WTC11 (cell line): ENCODE measurements around the gene MTARC1. TPM values are rescaled to one million over a fixed set of nuclear protein-coding genes. Genes with fewer than 3 reads are reported as not detected.

Experiments used
- ATAC-seq: fragments of 200-7000 bp; cut with Tn5 transposase; 2 replicates; pipeline ENCODE4 v1.10.0; 2021; ENCODE audit warnings: mild to moderate bottlenecking, moderate library complexity
- CTCF ChIA-PET: fragments of 300-600 bp; sonication (Branson Sonifier 250); formaldehyde crosslinking; loops from one replicate; lab custom pipeline; 2021; ENCODE audit warnings: antibody characterized with exemption; lab: Charles Lee
- POLR2A ChIA-PET: fragments of 350-600 bp; sonication (Branson Sonifier 250); formaldehyde crosslinking; loops from one replicate; lab custom pipeline; 2021; ENCODE audit warnings: antibody characterized with exemption; lab: Charles Lee
- DNase-seq: peaks from one replicate; pipeline ENCODE4 v3.0.0; 2021; ENCODE audit warnings: low spot score
- H3K27ac Mint-ChIP-seq: 2 replicates; pipeline ENCODE4 v1.8.0; 2021; ENCODE audit warnings: mixed read lengths
- H3K27me3 Mint-ChIP-seq: 2 replicates; pipeline ENCODE4 v1.8.0; 2021; ENCODE audit warnings: low read depth, mild to moderate bottlenecking, moderate library complexity, mixed read lengths
- H3K36me3 Mint-ChIP-seq: 2 replicates; pipeline ENCODE4 v1.8.0; 2021; ENCODE audit warnings: mixed read lengths
- H3K4me1 Mint-ChIP-seq: 2 replicates; pipeline ENCODE4 v1.8.0; 2022; ENCODE audit warnings: mixed read lengths
- H3K4me3 Mint-ChIP-seq: 2 replicates; pipeline ENCODE4 v1.8.0; 2021; ENCODE audit warnings: mild to moderate bottlenecking, moderate library complexity, mixed read lengths
- H3K9me3 Mint-ChIP-seq: 2 replicates; pipeline ENCODE4 v1.8.0; 2021; ENCODE audit warnings: mixed read lengths
- CDX4 ChIP-seq: fragments of 250-450 bp; sonication (Bioruptor Pico); IDR thresholded peaks from 2 replicates; pipeline ENCODE4 v1.9.0; 2021; ENCODE audit warnings: moderate library complexity, mild to moderate bottlenecking, inconsistent platforms, borderline replicate concordance
- ESRRA ChIP-seq: sonication (generic); formaldehyde crosslinking; IDR thresholded peaks from 2 replicates; pipeline ENCODE4 v1.8.1; 2022; ENCODE audit warnings: mild to moderate bottlenecking, missing genetic modification reagents, borderline replicate concordance
- FOXP1 ChIP-seq: sonication (generic); formaldehyde crosslinking; IDR thresholded peaks from 2 replicates; pipeline ENCODE4 v1.8.0; 2022; ENCODE audit warnings: missing genetic modification reagents, mild to moderate bottlenecking, moderate library complexity, borderline replicate concordance
- ZMAT4 ChIP-seq: fragments of 250-450 bp; sonication (Bioruptor Pico); IDR thresholded peaks from 2 replicates; pipeline ENCODE4 v1.9.0; 2021; ENCODE audit warnings: mild to moderate bottlenecking
- ZNF138 ChIP-seq: sonication (generic); formaldehyde crosslinking; conservative IDR thresholded peaks from 2 replicates; pipeline ENCODE4 v1.8.1; 2022; ENCODE audit warnings: mild to moderate bottlenecking, moderate library complexity, missing genetic modification reagents
- total RNA-seq: library from RNA; stranded (reverse); gene quantifications from 3 replicates; pipeline ENCODE4 v1.2.3, GENCODE V29; 2021
- TF ChIP-seq, protein P1 (sequence below): sonication (generic); formaldehyde crosslinking; IDR thresholded peaks from 2 replicates; pipeline ENCODE4 v1.8.1; 2023; ENCODE audit warnings: mild to moderate bottlenecking, missing genetic modification reagents, moderate library complexity
- TF ChIP-seq, protein P2 (sequence below): fragments of 200-600 bp; IDR thresholded peaks from 2 replicates; pipeline ENCODE4 v1.8.0; 2022; ENCODE audit warnings: antibody characterized with exemption
- TF ChIP-seq, protein P3 (sequence below): sonication (generic); formaldehyde crosslinking; conservative IDR thresholded peaks from 2 replicates; pipeline ENCODE4 v1.8.1; 2022; ENCODE audit warnings: mild to moderate bottlenecking, missing genetic modification reagents

MTARC1 gene
- total RNA-seq, 1 experiment from 2014 or later, result 25.8 TPM

DNA sequence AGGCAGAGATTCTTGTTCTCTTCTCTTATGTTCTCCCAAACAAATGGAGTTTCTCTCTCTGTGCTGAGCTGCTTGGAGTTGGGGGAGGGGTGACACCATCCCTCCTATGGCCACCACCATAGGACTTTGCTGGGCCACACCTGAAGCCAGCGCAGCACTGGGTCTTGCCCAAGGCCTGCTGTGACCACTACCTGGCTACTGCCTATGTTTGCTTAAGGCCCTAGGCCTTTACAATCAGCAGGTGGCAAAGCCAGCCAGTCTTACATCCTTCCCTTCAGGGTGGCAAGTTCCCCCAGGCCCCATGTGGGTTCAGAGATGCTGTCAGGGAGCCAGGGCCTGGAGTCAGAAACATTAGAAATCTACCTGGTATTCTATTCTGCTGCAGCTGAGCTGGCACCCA, 44.9 kb upstream of the MTARC1 start:
- H3K4me1 Mint-ChIP-seq, result peaks cover 9% of the 10 kb centered on the region
- H3K27ac Mint-ChIP-seq, result no peak overlapping the region
- H3K4me3 Mint-ChIP-seq, result no peak overlapping the region
- ATAC-seq (no peak), DNase-seq (no peak)
- ChIA-PET CTCF (interaction anchor here (0.8 to 2.1 kb wide), 2 partner anchors 9 to 461 kb away, joined by 3 to 9 read pairs; no protein-coding TSS in a partner anchor), POLR2A (no interaction called here)
- TF ChIP-seq, protein P1, sequence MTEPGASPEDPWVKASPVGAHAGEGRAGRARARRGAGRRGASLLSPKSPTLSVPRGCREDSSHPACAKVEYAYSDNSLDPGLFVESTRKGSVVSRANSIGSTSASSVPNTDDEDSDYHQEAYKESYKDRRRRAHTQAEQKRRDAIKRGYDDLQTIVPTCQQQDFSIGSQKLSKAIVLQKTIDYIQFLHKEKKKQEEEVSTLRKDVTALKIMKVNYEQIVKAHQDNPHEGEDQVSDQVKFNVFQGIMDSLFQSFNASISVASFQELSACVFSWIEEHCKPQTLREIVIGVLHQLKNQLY (CRISPR knock-in tag), result no peak
- TF ChIP-seq, protein P2, sequence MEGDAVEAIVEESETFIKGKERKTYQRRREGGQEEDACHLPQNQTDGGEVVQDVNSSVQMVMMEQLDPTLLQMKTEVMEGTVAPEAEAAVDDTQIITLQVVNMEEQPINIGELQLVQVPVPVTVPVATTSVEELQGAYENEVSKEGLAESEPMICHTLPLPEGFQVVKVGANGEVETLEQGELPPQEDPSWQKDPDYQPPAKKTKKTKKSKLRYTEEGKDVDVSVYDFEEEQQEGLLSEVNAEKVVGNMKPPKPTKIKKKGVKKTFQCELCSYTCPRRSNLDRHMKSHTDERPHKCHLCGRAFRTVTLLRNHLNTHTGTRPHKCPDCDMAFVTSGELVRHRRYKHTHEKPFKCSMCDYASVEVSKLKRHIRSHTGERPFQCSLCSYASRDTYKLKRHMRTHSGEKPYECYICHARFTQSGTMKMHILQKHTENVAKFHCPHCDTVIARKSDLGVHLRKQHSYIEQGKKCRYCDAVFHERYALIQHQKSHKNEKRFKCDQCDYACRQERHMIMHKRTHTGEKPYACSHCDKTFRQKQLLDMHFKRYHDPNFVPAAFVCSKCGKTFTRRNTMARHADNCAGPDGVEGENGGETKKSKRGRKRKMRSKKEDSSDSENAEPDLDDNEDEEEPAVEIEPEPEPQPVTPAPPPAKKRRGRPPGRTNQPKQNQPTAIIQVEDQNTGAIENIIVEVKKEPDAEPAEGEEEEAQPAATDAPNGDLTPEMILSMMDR, result no peak
- 0 out of 2 replicates have a peak, but pooled peaks have one; percentile 16 for TF ChIP-seq FOXP1 (CRISPR knock-in tag)
- 0 out of 2 replicates have a peak, but pooled peaks cover 6% of the 10 kb centered on the region for H3K9me3 Mint-ChIP-seq
- peaks cover 17% of the 10 kb centered on the region for H3K27me3 Mint-ChIP-seq
- H3K36me3 Mint-ChIP-seq, result no peaks in the 10 kb centered on the region

- no peak for TF ChIP-seq ZNF138 (CRISPR knock-in tag)
- TF ChIP-seq, all 79 proteins: peak for 0
- Mint-ChIP-seq H3K9me3 (0 out of 2 replicates have a peak, but pooled peaks cover 6% of the 10 kb centered on the region), H3K27ac (no peak overlapping the region), H3K36me3 (no peaks in the 10 kb centered on the region), H3K4me1 (peaks cover 16% of the 10 kb centered on the region), H3K27me3 (peaks cover 23% of the 10 kb centered on the region), H3K4me3 (no peak overlapping the region)
- POLR2A ChIA-PET, result interaction anchor here (0.5 kb wide), 1 partner anchor 1972 kb away, joined by 4 read pairs; no protein-coding TSS in a partner anchor
- CTCF ChIA-PET, result interaction anchor here (0.8 to 2.1 kb wide), 2 partner anchors 9 to 462 kb away, joined by 3 to 9 read pairs; no protein-coding TSS in a partner anchor
- ATAC-seq (no peak), DNase-seq (no peak)
Observed at GRCh38 chr1:220742520-220742919, 44.2 kb upstream of the MTARC1 start.

DNA sequence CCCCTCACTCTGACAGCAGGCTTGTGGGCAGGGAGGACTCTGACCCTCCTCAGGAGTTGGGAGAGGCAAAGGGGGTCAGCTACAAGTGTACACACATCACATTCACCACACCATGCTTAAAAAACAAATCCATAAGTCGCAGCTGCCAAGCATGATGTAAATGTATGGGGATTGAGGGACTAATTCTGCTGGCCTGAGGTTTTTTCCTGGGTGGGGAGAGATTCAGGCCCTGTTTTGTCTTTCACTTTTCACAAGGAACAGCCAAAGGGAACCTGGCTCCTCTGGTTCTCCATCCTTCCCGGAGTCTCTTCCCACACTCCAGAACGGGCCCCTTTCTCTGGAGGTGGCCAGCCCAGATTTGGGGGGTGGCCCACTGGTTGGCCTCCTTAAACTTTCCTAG, 39.9 kb upstream of the MTARC1 start:
- no peak overlapping the region for H3K27ac Mint-ChIP-seq

DNA sequence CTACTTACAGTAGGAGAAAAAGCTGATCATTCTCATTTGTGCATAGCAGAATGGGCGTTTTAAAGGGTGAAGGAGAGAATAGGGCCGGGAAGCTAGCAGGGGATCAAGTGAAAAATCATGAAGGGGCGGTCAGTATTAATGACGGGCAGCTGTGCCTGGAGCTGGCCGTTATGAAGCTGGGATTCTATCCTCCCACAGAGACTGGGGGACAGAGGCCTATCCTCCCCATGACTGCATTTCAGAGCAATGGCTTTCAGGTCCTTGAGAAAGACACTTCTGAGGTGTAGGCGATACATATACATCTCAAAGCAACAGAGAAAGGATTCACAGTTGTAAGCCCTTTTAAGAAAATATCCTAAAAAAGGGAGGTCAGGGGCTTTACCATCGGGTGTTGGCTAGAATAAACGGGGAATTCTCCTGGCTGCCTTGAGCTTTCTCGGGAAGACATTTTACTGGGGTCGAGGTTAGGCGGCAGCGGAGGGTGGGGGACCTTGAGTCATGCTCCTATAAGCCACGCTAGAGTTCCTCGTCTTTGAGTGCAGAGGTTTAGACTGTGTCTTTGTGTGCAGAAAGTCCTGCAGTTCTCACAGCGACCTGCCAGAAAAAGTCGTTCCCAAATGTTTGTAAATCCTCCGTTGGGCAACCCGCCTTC, 39.1 kb upstream of the MTARC1 start:
- ATAC-seq (peak; percentile 32), DNase-seq (no peak)
- H3K4me1 Mint-ChIP-seq, result peaks cover 49% of the 10 kb centered on the region
- POLR2A ChIA-PET, result interaction anchor here (0.6 to 2.9 kb wide), 8 partner anchors 13 to 826 kb away, joined by 3 to 22 read pairs (median 4); partner anchors contain the start of gene MTARC1
- peak overlapping the region; percentile 91 for H3K27ac Mint-ChIP-seq
- peaks cover 43% of the 10 kb centered on the region for H3K27me3 Mint-ChIP-seq
- H3K4me3 Mint-ChIP-seq, result peak overlapping the region; percentile 88
- CTCF ChIA-PET, result interaction anchor here (0.8 to 3.5 kb wide), 13 partner anchors 10 to 467 kb away, joined by 3 to 64 read pairs (median 4); partner anchors contain the start of genes C1orf115 and MTARC1
- no peaks in the 10 kb centered on the region for H3K36me3 Mint-ChIP-seq
- TF ChIP-seq ZMAT4 (CRISPR knock-in tag) (no peak), CDX4 (CRISPR knock-in tag) (no peak), ESRRA (no peak)
- H3K9me3 Mint-ChIP-seq, result no peaks in the 10 kb centered on the region

More for the DNA sequence above, 39.9 kb upstream of the MTARC1 start:
- Mint-ChIP-seq H3K9me3 (no peaks in the 10 kb centered on the region), H3K36me3 (no peaks in the 10 kb centered on the region), H3K4me3 (peak overlapping the region; percentile 88), H3K4me1 (peaks cover 49% of the 10 kb centered on the region), H3K27me3 (peaks cover 43% of the 10 kb centered on the region)
- ATAC-seq (no peak), DNase-seq (no peak)
- TF ChIP-seq, protein P3, sequence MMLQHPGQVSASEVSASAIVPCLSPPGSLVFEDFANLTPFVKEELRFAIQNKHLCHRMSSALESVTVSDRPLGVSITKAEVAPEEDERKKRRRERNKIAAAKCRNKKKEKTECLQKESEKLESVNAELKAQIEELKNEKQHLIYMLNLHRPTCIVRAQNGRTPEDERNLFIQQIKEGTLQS, result no peak
- ChIA-PET CTCF (interaction anchor here (0.5 to 3.5 kb wide), 9 partner anchors 13 to 466 kb away, joined by 3 to 64 read pairs (median 4); partner anchors contain the start of gene MTARC1), POLR2A (interaction anchor here (2.5 to 2.9 kb wide), 2 partner anchors 13 to 40 kb away, joined by 17 to 22 read pairs; partner anchors contain the start of gene MTARC1)
